Kidney epithelial cell (primary cell): Measurements from ENCODE around the gene NLRP6. TPM values are rescaled to one million over a fixed set of nuclear protein-coding genes. Genes with fewer than 3 reads are reported as not detected.
"Not testable (repeated sequence)": the region's sequence is repeated elsewhere in the genome, so short reads cannot be mapped to it uniquely, and the experiment has no call there.

ENCODE experiments used
- DNase-seq: peaks from one replicate; pipeline ENCODE4 v3.0.0-alpha.2; 2010; ENCODE audit warnings: low read depth
- H3K27me3 ChIP-seq: 2 replicates; pipeline ENCODE4 v1.6.0; 2011; ENCODE audit warnings: low read length; ENCODE audit not compliant: control insufficient read depth, insufficient read depth
- H3K36me3 ChIP-seq: 2 replicates; pipeline ENCODE4 v1.5.1; 2011; ENCODE audit warnings: low read length; ENCODE audit not compliant: control insufficient read depth, insufficient read depth
- H3K4me3 ChIP-seq: 2 replicates; pipeline ENCODE4 v1.5.1; 2011; ENCODE audit warnings: low read depth, mild to moderate bottlenecking, control low read depth, low read length
- total RNA-seq: library from RNA; depleted of rRNA; stranded (reverse); fragments of >200 nt; gene quantifications from 2 replicates; pipeline ENCODE4 v1.2.3, GENCODE V29; 2015
- TF ChIP-seq, protein P1 (sequence below): IDR thresholded peaks from 2 replicates; pipeline ENCODE4 v1.5.1; 2011; ENCODE audit warnings: mild to moderate bottlenecking, moderate library complexity, low read length, control low read depth, inconsistent platforms; ENCODE audit not compliant: insufficient read depth, poor library complexity, severe bottlenecking

Gene NLRP6
- total RNA-seq, 1 donor from 2014 or later: not detected

DNA sequence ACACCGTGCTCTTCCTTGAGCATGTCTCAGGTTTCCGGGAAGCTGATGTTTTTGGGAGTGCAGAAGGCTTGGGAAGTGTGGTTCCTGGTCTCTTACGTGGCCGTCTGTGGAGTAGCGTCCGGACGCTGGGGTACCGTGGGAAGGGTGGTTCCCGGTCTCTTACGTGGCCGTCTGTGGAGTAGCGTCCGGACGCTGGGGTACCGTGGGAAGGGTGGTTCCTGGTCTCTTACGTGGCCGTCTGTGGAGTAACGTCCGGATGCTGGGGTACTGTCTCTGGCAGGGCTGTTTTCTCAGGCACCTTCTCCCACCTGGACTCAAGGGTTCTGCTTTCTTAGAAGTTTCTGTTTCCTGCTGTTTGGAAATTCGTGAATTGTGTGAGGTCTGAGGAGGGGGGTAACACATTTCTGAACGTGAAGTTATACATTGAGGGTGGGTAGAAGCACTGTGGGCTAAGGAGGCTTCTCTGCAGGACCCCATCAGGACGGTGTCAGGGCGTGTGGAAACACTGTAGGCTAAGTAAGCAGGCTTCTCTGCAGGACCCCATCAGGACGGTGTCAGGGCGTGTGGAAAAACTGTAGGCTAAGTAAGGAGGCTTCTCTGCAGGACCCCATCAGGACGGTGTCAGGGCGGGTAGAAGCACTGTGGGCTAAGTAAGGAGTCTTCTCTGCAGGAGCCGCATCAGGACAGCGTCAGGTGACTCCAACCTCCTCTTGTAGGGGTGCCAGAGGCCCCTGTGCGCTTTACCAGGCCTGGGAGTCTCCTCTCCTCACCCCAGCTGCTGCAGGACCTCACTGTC, 47.8 kb downstream of the NLRP6 start:
- Histone ChIP-seq H3K36me3 (no peaks in the 10 kb centered on the region), H3K27me3 (no peaks in the 10 kb centered on the region), H3K4me3 (no peak overlapping the region)
- DNase-seq: no peak
- TF ChIP-seq, protein P1, sequence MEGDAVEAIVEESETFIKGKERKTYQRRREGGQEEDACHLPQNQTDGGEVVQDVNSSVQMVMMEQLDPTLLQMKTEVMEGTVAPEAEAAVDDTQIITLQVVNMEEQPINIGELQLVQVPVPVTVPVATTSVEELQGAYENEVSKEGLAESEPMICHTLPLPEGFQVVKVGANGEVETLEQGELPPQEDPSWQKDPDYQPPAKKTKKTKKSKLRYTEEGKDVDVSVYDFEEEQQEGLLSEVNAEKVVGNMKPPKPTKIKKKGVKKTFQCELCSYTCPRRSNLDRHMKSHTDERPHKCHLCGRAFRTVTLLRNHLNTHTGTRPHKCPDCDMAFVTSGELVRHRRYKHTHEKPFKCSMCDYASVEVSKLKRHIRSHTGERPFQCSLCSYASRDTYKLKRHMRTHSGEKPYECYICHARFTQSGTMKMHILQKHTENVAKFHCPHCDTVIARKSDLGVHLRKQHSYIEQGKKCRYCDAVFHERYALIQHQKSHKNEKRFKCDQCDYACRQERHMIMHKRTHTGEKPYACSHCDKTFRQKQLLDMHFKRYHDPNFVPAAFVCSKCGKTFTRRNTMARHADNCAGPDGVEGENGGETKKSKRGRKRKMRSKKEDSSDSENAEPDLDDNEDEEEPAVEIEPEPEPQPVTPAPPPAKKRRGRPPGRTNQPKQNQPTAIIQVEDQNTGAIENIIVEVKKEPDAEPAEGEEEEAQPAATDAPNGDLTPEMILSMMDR: no peak

DNA sequence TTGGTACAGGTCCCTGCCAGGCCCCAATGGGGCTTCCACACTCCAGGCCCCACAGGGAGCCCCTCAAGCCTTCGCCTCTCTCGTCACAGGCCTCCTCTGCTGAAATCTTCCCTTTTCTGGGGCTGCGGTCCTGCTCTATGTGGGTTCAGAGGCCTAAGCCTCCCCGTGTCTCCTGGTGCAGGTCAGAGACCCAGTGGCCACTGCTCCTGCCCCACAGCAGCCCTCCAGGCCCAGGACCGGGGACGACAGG, 48.3 kb downstream of the NLRP6 start:
- TF ChIP-seq, protein P1: no peak
- no peaks in the 10 kb centered on the region for H3K27me3 ChIP-seq
- DNase-seq: no peak
- no peaks in the 10 kb centered on the region for H3K36me3 ChIP-seq
- no peak overlapping the region for H3K4me3 ChIP-seq

DNA sequence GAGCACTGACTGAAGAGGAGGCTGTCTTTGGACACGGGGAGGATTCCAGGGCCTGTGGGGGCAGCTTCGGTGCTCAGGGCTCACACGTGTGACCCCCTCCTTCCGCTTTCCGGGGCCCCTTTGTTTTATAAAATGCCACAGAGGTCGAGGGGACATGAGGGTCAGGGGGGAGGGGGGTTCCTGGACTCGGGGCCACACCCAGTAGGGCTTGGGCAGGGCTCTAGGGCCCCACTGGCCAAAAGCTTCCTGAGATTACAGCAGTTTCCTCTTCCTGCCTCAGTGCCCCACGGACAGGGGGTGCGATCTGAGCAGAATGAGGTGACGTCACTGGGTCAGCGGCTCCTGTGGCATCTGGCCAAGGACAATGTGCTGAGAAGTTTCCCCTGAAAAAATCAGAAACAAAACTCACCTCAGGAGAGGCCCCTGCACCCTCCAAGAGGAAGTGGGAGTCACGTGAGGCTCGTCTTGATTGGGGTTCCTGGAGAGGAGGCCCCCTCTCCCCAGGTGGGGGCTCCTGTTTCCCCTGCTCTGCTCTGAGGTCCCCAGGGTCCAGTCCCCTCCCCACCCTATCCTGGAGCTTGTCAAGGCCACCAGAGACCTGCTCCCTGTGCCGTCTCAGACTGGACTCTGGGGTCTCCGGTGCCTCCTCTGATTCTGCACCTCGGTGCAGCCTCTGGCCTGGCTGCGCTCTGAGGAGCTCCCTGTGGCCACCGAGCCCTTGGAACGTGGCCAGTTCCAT, 48.8 kb downstream of the NLRP6 start:
- no peaks in the 10 kb centered on the region for H3K36me3 ChIP-seq
- DNase-seq: no peak
- TF ChIP-seq, protein P1: no peak
- no peaks in the 10 kb centered on the region for H3K27me3 ChIP-seq
- H3K4me3 ChIP-seq: no peak overlapping the region

DNA sequence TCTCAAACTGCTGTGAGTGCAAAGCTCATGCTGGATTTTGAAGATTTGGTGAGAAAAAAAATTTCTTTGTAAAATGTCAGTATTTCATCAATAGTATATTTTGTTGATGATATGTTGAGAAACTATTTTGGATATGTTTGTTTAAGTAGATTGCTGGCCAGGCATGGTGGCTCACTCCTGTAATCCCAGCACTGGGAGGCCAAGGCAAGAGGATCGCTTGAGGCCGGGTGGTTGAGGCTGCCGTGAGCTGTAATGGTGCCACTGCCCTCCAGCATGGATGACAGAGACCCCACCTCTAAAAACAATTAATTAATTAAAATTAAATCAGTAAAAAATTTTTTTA, 49.3 kb downstream of the NLRP6 start:
- no peaks in the 10 kb centered on the region for H3K27me3 ChIP-seq
- no peak for DNase-seq
- TF ChIP-seq, protein P1: no peak
- no peaks in the 10 kb centered on the region for H3K36me3 ChIP-seq
- H3K4me3 ChIP-seq: no peak overlapping the region

DNA sequence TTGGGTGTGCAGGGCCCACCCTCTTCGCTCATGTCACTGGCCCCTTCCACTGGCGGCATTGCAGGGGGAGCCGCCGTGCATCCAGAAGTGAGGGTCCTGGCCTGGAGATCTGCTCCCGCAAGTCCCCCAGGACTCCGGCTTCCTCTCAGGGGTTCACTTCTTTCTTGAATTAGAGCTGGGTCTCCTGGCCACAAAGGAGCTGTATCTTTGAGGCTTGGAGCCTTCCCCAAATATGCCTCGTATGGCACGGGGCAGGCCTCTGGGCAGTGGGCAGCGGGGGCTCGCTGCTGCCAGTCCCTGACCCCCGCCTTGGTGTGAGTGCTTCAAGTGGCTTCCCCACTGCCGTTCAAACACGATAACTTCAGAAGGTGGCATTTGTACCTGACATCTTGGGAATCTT, 49.8 kb downstream of the NLRP6 start:
- DNase-seq: no peak
- Histone ChIP-seq H3K36me3 (no peaks in the 10 kb centered on the region), H3K27me3 (no peaks in the 10 kb centered on the region), H3K4me3 (no peak overlapping the region)
- TF ChIP-seq, protein P1: no peak

DNA sequence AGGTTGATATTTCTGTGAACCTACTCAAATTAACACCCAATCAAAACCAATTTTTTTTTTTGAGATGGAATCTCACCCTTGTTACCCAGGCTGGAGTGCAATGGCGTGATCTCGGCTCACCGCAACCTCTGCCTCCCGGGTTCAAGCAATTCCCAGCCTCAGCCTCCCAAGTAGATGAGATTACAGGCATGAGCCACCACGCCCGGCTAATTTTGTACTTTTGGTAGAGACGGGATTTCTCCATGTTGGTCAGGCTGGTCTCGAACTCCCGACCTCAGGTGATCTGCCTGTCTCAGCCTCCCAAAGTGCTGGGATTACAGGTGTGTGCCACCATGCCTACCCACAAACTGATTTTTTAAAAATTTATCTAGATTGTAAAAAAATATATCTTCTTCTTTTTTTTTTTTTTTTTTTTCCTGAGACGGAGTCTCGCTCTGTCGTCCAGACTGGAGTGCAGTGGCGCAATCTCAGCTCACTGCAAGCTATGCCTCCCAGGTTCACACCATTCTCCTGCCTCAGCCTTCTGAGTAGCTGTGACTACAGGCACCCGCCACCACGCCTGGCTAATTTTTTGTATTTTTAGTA, 50.4 kb downstream of the NLRP6 start:
- not testable (repeated sequence) for H3K36me3 ChIP-seq, DNase-seq, H3K4me3 ChIP-seq, H3K27me3 ChIP-seq
